GM12801 (cell line): ENCODE measurements around the gene DLG2.

Experiments used
- TF ChIP-seq, protein P1 (sequence below): IDR thresholded peaks from one replicate; pipeline ENCODE4 v1.5.1; 2011; ENCODE audit warnings: control low read depth; ENCODE audit not compliant: insufficient read length; ENCODE audit errors: extremely low read depth

The DLG2 gene

DNA sequence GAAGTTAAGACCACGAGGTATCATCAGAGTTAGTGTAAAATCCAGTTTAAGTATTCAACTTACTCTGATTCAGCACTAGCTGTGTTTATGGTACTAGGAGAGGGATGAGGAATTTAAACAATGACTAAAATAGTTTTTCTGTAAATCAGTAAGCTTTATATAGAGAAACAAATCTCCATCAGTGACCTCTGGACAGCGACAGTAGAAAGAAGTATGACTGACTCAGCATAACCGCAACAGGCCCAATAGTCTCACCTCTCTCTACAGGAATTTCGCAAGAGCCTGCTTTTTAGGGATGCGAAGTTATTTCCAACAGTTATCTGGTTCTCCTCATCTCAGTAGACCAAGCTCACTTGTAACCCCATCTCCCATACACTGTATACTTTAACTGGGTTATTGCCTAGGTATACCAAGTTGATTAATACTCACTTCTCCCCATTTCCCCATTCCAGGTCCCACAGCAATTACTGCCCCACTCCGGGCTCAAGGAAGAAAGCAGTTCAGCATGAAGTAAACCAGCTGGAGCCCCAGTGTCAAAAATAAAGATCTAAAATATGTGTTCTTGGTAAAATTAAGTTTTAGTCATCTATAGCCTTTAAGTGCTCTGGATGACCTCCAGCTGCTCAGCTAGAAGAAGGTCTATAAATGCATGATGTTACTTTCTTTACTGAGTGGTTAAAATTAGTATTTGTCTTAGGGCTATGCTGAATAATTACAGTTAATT is 1570.3 kb downstream of the DLG2 start:
- TF ChIP-seq, protein P1, sequence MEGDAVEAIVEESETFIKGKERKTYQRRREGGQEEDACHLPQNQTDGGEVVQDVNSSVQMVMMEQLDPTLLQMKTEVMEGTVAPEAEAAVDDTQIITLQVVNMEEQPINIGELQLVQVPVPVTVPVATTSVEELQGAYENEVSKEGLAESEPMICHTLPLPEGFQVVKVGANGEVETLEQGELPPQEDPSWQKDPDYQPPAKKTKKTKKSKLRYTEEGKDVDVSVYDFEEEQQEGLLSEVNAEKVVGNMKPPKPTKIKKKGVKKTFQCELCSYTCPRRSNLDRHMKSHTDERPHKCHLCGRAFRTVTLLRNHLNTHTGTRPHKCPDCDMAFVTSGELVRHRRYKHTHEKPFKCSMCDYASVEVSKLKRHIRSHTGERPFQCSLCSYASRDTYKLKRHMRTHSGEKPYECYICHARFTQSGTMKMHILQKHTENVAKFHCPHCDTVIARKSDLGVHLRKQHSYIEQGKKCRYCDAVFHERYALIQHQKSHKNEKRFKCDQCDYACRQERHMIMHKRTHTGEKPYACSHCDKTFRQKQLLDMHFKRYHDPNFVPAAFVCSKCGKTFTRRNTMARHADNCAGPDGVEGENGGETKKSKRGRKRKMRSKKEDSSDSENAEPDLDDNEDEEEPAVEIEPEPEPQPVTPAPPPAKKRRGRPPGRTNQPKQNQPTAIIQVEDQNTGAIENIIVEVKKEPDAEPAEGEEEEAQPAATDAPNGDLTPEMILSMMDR: no peak

DNA sequence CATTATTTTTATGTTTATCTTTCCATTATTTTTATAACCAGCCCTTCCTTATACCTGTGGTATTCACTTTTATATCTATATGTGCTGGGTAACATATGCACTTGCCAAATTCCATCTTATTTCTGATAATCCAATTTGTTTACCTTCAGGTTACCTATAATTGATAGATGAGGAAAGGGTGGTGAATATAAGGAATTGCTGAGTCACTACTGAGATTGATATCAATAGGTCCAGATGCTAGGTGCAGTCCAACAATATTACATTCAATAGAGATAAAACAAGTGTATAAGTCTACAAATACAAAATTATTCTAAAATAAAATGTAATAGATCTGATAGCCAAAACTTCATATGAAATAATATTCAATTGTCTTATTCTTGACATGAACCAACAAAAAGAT is 1582.0 kb downstream of the DLG2 start:
- TF ChIP-seq, protein P1: no peak

DNA sequence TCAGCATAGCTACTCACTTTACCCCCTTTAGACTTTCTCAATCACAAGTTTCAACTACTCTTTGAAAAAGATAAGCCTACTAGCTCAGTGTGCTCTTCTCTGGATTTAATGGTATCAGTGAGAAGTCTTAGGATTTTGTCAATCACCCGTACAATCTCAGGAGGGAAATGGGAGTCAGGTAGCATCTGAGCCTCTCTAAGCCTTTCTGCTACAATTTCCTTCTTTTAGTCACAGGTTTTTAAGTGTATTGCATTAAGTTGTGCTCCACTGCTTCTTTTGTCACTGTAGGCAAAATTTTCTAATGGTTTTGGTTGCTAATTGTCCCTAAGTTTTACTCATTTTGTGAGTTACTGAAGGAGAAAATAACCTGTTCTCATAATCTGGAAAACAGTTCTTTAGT is 1582.4 kb downstream of the DLG2 start:
- TF ChIP-seq, protein P1: no peak

DNA sequence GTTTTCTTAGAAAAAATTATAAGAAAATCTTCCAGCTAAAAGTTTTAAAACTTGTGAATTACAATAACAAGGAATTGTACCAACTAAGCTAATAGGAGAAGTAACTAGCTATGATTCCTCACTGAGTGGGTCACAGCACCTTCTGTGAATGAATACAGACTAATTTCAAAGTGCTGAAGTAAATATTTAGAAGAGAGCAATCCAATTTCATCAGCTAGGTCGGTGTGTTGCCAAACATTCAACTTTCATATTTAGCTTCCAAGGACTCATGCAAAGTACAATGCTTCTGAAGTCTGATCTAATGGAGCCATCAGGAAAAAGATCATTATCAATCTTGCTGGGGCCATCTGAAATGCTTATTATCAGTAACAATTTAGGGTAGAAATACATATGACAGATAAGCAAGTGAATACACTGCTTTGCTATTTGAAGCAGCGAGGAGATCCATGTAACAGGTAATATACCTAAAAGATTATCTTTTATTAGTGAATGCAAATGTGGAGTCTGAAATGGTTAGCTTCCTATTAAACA is 1590.4 kb downstream of the DLG2 start:
- TF ChIP-seq, protein P1: no peak

DNA sequence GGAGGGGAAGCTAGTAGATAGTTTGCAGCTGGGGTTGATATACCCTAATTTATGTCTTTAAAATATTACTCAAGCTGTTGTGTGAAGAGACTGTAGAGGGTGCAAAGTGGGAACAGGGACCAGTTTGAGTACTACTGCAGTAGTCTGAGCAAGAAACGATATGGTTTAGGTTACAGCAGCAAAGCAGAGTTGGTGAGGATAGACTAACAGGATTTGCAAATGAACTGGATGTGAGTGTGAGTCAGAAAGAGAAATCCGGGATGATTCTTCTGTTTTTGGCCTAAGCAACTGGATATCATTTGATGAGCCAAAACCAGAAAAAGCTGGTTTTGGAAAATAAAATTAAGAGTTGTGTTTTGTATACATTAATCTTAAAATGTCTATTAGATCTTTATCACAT is 1591.5 kb downstream of the DLG2 start:
- TF ChIP-seq, protein P1: no peak

DNA sequence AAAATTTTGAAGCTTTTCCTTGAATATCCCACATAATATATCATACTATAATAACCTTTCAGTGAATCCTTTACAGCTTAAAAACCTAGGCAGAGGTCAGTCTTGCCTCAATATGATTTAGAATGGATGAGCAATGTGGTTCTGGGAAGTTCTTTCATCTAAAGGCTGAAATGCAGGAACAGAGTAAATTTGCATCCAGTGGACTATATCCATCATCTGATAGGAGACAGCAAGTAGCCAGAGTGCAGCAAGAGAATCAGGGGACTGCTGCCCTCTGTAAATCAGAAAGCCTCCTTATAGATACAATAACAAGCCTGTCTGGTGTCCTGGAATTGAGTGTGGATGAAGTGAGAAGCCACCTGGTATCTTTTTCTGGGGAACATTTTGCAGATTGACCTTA is 1592.7 kb downstream of the DLG2 start:
- TF ChIP-seq, protein P1: no peak

DNA sequence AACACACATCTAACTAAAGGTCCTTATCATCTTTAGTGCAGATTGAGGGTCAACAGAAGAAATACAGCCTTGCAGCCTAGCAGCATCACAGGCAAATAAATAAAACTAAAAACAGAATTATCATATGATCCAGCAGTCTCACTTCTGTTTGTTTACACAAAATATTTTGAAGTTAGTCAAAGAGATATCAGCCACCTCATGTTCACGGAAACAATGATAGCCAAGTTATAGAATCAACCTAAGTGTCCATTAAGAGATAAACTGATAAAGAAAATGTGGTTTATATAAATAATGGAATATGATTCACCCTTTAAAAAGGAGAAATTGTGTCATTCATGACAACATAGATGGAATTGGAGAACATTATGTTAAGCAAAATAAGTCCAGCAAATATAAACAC is 1602.9 kb downstream of the DLG2 start:
- TF ChIP-seq, protein P1: no peak

DNA sequence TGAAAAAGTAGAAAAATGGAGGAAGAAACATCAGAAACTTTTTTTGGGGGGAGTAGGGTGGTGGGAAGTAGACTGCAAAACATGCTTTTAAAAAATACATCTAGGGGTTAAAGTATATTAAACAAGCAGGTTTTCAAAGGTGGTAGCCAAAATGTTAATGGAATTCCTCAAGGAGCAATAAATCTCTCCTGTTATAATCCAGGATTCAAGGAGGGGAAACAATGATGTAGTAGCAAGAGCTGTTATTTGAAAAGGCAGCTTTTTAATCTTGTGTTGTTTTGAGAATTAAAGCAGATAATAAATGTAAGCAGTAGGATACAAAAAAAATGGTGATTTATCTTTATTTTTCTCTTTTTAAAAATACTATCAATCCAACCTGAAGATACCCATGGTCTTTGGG is 1604.4 kb downstream of the DLG2 start:
- TF ChIP-seq, protein P1: no peak
